Panc1 (cell line): Measurements from ENCODE around the gene CYP2S1. TPM values are rescaled to one million over a fixed set of nuclear protein-coding genes. Genes with fewer than 3 reads are reported as not detected.

Experiments
- ATAC-seq: fragments of 200-7000 bp; cut with Tn5 transposase; 2 replicates; pipeline ENCODE4 v1.9.1; 2020; ENCODE audit warnings: mild to moderate bottlenecking, moderate library complexity
- BruUV-seq: library from RNA; stranded (reverse); fragments of 400-500 nt; replicated peaks from 2 replicates; lab custom pipeline; 2021; lab: Mats Ljungman, UMichigan
- CTCF ChIA-PET: fragments of 300-600 bp; sonication (Branson Sonifier 250); formaldehyde crosslinking; loops from one replicate; lab custom pipeline; 2022; ENCODE audit warnings: antibody characterized with exemption; lab: Charles Lee
- POLR2A ChIA-PET: fragments of 300-600 bp; sonication (Branson Sonifier 250); formaldehyde crosslinking; loops from one replicate; lab custom pipeline; 2022; ENCODE audit warnings: antibody characterized with exemption; lab: Charles Lee
- DNase-seq: peaks from one replicate; pipeline ENCODE4 v3.0.0-alpha.2; 2010; ENCODE audit warnings: low read depth, low spot score
- H3K27ac ChIP-seq: 2 replicates; pipeline ENCODE4 v1.5.1; 2011; ENCODE audit warnings: mild to moderate bottlenecking, low read length, inconsistent platforms
- H3K27me3 ChIP-seq: fragments of 200-500 bp; sonication (Bioruptor generic); 2 replicates; pipeline ENCODE4 v1.6.0; 2014; ENCODE audit warnings: low read length, inconsistent platforms; ENCODE audit not compliant: control insufficient read depth, insufficient read depth
- H3K36me3 ChIP-seq: fragments of 200-500 bp; sonication (Bioruptor generic); 2 replicates; pipeline ENCODE4 v1.5.1; 2014; ENCODE audit warnings: inconsistent platforms, mild to moderate bottlenecking, low read length, moderate library complexity; ENCODE audit not compliant: control insufficient read depth, insufficient read depth
- H3K4me1 ChIP-seq: 2 replicates; pipeline ENCODE4 v1.5.1; 2011; ENCODE audit warnings: inconsistent platforms, mild to moderate bottlenecking, low read length, moderate library complexity; ENCODE audit not compliant: control insufficient read depth, insufficient read depth
- H3K4me3 ChIP-seq, 2 experiments: 2 replicates each; pipeline ENCODE4 v1.5.1; 2011 to 2012; ENCODE audit warnings: low read depth in 2 of 2, low read length in 2 of 2, mild to moderate bottlenecking in 2 of 2, inconsistent platforms in 1 of 2, moderate library complexity in 1 of 2
- H3K9me3 ChIP-seq: fragments of 200-500 bp; sonication (Bioruptor generic); 2 replicates; pipeline ENCODE4 v1.5.1; 2014; ENCODE audit warnings: low read depth, mild to moderate bottlenecking, inconsistent platforms, low read length, moderate library complexity; ENCODE audit not compliant: control insufficient read depth, insufficient read depth
- POLR2AphosphoS5 ChIP-seq: IDR thresholded peaks from 2 replicates; pipeline ENCODE4 v1.6.1; 2012; ENCODE audit warnings: mild to moderate bottlenecking, low read depth, low read length, moderate library complexity
- SIN3A ChIP-seq: IDR thresholded peaks from 2 replicates; pipeline ENCODE4 v1.6.1; 2012; ENCODE audit warnings: low read depth, mild to moderate bottlenecking, low read length, moderate library complexity, borderline replicate concordance; ENCODE audit not compliant: insufficient read depth
- TCF7L2 ChIP-seq: IDR thresholded peaks from 2 replicates; pipeline ENCODE4 v1.6.1; 2011; ENCODE audit warnings: mild to moderate bottlenecking, low read depth, low read length, inconsistent platforms
- in situ Hi-C: cut with HindIII; loops from 2 replicates; pipeline ENCODE4 v1.10.0; 2016; ENCODE audit warnings: low sequenced_read_pairs, low pct_unique_long_range_greater_than_20kb
- intact Hi-C: fragments of 100-400 bp; cut with micrococcal nuclease; formaldehyde crosslinking; loops from one replicate; pipeline ENCODE4 v1.10.0; 2022; ENCODE audit not compliant: unreplicated experiment
- total RNA-seq: library from RNA; stranded (reverse); gene quantifications from one replicate; pipeline ENCODE4 v1.2.1, GENCODE V29; 2021; ENCODE audit not compliant: unreplicated experiment
- TF ChIP-seq, protein P1 (sequence below), 2 experiments: IDR thresholded peaks; 2 replicates each; pipeline ENCODE4 v1.6.1; 2011 to 2012; ENCODE audit warnings: low read depth in 2 of 2, control low read depth in 1 of 2, low read length in 1 of 2, mild to moderate bottlenecking in 1 of 2, moderate library complexity in 1 of 2; ENCODE audit not compliant: insufficient read depth in 1 of 2
- TF ChIP-seq, protein P2 (sequence below): fragments of 450-650 bp; IDR thresholded peaks from 2 replicates; pipeline ENCODE4 v1.5.1; 2017; ENCODE audit warnings: mild to moderate bottlenecking

The CYP2S1 gene
- total RNA-seq, 1 experiment from 2014 or later: 8.5 TPM

DNA sequence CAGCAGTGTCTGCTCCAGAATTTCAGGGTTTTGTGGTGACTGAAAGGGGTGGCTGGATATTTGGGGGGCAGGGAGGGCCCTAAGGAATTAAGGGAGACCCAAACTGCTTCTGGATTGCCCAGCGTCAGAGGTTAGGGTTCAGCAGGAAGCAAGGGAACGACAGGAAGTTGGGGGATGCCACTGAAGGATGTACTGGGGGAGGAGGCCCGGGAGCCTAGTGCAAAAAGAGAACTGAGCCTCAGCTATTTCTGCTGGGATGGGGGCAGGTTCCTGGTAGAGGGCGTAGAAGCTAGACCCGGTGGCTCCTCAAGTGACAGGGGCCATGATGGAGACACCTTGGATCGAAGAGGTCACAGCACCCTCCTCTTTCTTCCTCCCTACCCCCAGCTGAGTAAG is 1.1 kb downstream of the CYP2S1 start:
- POLR2A ChIA-PET: interaction anchor here (0.6 kb wide), 1 partner anchor 15 kb away, joined by 5 read pairs; no protein-coding TSS in a partner anchor
- no peaks in the 10 kb centered on the region for H3K27me3 ChIP-seq
- DNase-seq: no peak

DNA sequence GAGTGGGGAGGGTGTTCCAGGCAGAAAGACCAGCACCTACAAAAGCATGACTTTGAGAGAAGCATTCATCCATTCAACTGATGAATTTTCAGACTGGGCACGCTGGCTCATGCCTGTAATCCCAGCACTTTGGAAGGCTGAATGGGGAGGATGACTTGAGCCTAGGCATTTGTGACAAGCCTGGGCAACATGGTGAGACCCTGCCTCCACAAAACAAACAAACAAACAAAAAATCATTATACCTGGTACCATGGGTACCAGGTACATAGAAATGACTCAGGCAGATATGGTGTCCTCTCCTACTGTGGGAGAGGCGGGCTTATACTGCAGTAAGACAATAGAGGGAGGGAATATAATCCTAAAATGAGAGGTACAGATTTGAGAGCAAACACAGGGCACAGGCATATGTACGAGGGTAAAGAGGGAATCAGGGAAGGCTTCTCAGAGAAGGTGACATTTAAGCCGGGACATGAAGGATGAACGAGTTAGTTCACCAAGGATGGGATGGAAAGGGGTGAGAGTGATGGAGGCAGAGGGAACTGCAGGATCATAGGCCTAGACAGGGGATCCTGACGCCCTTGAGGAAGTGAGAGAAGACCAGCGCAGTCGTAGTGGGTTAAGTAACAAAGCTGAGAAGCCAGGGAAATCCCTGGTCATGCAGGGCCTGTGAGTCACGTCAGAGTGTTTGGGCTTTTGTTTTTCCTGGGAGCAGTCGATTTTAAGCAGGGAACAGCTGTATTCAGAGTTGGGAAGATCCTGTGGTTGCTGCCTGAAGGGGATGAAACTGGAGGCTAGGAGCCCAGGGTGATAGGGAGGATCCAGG is 2.9 kb downstream of the CYP2S1 start:
- in situ Hi-C loops (no loop called here), intact Hi-C loops (no loop called here)
- Histone ChIP-seq H3K4me1 (no peaks in the 10 kb centered on the region; the same call in none of the 2 replicates), H3K27me3 (no peaks in the 10 kb centered on the region), H3K36me3 (no peaks in the 10 kb centered on the region; the same call in 1 of the 2 replicates), H3K4me3 (no peak overlapping the region), H3K9me3 (no peaks in the 10 kb centered on the region), H3K27ac (no peak overlapping the region)
- BruUV-seq: no TSS peak
- TF ChIP-seq, protein P1, sequence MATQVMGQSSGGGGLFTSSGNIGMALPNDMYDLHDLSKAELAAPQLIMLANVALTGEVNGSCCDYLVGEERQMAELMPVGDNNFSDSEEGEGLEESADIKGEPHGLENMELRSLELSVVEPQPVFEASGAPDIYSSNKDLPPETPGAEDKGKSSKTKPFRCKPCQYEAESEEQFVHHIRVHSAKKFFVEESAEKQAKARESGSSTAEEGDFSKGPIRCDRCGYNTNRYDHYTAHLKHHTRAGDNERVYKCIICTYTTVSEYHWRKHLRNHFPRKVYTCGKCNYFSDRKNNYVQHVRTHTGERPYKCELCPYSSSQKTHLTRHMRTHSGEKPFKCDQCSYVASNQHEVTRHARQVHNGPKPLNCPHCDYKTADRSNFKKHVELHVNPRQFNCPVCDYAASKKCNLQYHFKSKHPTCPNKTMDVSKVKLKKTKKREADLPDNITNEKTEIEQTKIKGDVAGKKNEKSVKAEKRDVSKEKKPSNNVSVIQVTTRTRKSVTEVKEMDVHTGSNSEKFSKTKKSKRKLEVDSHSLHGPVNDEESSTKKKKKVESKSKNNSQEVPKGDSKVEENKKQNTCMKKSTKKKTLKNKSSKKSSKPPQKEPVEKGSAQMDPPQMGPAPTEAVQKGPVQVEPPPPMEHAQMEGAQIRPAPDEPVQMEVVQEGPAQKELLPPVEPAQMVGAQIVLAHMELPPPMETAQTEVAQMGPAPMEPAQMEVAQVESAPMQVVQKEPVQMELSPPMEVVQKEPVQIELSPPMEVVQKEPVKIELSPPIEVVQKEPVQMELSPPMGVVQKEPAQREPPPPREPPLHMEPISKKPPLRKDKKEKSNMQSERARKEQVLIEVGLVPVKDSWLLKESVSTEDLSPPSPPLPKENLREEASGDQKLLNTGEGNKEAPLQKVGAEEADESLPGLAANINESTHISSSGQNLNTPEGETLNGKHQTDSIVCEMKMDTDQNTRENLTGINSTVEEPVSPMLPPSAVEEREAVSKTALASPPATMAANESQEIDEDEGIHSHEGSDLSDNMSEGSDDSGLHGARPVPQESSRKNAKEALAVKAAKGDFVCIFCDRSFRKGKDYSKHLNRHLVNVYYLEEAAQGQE (IDR thresholded peaks at IDR 0.05; ENCODE audit: insufficient read depth in 1 of 2, low read depth in 2 of 2, low read length in 1 of 2): no peak
- TF ChIP-seq TCF7L2 (no peak), POLR2AphosphoS5 (no peak), SIN3A (no peak)
- TF ChIP-seq, protein P2, sequence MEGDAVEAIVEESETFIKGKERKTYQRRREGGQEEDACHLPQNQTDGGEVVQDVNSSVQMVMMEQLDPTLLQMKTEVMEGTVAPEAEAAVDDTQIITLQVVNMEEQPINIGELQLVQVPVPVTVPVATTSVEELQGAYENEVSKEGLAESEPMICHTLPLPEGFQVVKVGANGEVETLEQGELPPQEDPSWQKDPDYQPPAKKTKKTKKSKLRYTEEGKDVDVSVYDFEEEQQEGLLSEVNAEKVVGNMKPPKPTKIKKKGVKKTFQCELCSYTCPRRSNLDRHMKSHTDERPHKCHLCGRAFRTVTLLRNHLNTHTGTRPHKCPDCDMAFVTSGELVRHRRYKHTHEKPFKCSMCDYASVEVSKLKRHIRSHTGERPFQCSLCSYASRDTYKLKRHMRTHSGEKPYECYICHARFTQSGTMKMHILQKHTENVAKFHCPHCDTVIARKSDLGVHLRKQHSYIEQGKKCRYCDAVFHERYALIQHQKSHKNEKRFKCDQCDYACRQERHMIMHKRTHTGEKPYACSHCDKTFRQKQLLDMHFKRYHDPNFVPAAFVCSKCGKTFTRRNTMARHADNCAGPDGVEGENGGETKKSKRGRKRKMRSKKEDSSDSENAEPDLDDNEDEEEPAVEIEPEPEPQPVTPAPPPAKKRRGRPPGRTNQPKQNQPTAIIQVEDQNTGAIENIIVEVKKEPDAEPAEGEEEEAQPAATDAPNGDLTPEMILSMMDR: no peak
- ATAC-seq: no peak
- DNase-seq: no peak
- ChIA-PET CTCF (no interaction called here), POLR2A (no interaction called here)

More for the DNA sequence above, 1.1 kb downstream of the CYP2S1 start:
- no peak overlapping the region; a peak in 1 of 4 replicates for H3K4me3 ChIP-seq
- TF ChIP-seq, protein P1 (IDR thresholded peaks at IDR 0.05; ENCODE audit: insufficient read depth in 1 of 2, low read depth in 2 of 2, low read length in 1 of 2): no peak
- TF ChIP-seq POLR2AphosphoS5 (no peak), TCF7L2 (no peak), SIN3A (no peak)
- TF ChIP-seq, protein P2: no peak
- BruUV-seq: no TSS peak
- no peak for ATAC-seq
- CTCF ChIA-PET: no interaction called here
- H3K36me3 ChIP-seq: no peaks in the 10 kb centered on the region; the same call in 1 of the 2 replicates
- no peak overlapping the region for H3K27ac ChIP-seq
- intact Hi-C loops (no loop called here), in situ Hi-C loops (no loop called here)
- H3K9me3 ChIP-seq: no peaks in the 10 kb centered on the region
- no peaks in the 10 kb centered on the region; the same call in none of the 2 replicates for H3K4me1 ChIP-seq
